Mesenchymal stem cell (in vitro differentiated cells and primary cell): ENCODE data around the gene DDX47. TPM values are rescaled to one million over a fixed set of nuclear protein-coding genes. Genes with fewer than 3 reads are reported as not detected.

Source experiments
- small RNA-seq: library from polyadenylated mRNA; stranded (forward); fragments of <200 nt; extraction: miRNeasy Mini kit (QIAGEN cat#:217004); gene quantifications from one replicate; pipeline ENCODE3, GENCODE V24; 2013; ENCODE audit warnings: low read depth

Gene DDX47

Small RNAs within 50 kb of the gene (small RNA-seq; reads per million reads assigned to genes)
- gene AC007215.1 (not detected), gene MIR613 (not detected)
